ENCODE results near the gene GREB1L. TPM values are rescaled to one million over a fixed set of nuclear protein-coding genes. Genes with fewer than 3 reads are reported as not detected.

Gene GREB1L
- polyA plus RNA-seq, 1 donor (not counting 4 experiments of a cell fraction or from before 2014, with no cell fraction given): 5.5 TPM

DNA sequence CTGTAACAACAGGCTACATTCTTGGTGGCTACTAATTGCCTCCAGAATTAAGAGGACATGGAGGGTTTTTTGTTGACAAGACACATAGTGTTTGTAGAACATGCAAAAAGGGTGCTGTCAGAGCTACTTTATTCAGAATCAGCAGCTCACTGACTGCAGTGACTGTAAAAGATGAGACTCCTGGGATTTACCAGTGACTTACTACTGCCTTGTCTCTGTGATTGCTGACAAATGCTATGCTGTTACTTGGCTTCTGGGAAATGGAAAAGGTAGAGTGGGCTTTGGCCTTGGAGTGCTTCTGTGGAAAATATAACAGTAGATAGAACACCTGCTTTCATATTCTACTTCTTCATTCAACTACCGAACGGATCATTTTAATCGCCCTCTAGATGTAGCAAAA is 47.8 kb downstream of the GREB1L start:
- TF ChIP-seq CTCF (optimal IDR thresholded peaks at IDR 0.05 in 1 of 3, IDR thresholded peaks at IDR 0.05 in 1 of 3, conservative IDR thresholded peaks at IDR 0.05 in 1 of 3; ENCODE audit: extremely low read depth in 1 of 3, insufficient read depth in 2 of 3, low read length in 3 of 3) (no peak), EZH2 (IDR thresholded peaks at IDR 0.05; ENCODE audit: low read length) (no peak)
- H3K9ac ChIP-seq (ENCODE audit: control insufficient read depth, extremely low read depth, insufficient read depth, low read length): no peak overlapping the region
- dilution Hi-C loops (cut with MboI; ENCODE audit: extremely low pct_ligation_motif_present, low sequenced_read_pairs): no loop called here
- no peaks in the 10 kb centered on the region for H3K27me3 ChIP-seq (ENCODE audit: control insufficient read depth, extremely low read depth, insufficient read depth, low read length)
- no peak overlapping the region for H3K4me2 ChIP-seq (ENCODE audit: control insufficient read depth, extremely low read depth, insufficient read depth, low read depth, low read length)
- FAIRE-seq (no peak), DNase-seq (ENCODE audit: low read depth, low spot score) (no peak)
- no peaks in the 10 kb centered on the region for H3K9me1 ChIP-seq (ENCODE audit: control insufficient read depth, extremely low read depth, insufficient read depth, low read length)
- H3K27ac ChIP-seq (ENCODE audit: control insufficient read depth, insufficient read depth, low read length): no peak overlapping the region
- no peaks in the 10 kb centered on the region for H4K20me1 ChIP-seq (ENCODE audit: control insufficient read depth, extremely low read depth, insufficient read depth, low read length)
- H3K79me2 ChIP-seq (ENCODE audit: control insufficient read depth, insufficient read depth, low read length): no peaks in the 10 kb centered on the region
- H3K9me3 ChIP-seq (ENCODE audit: control insufficient read depth, low read depth, low read length): no peaks in the 10 kb centered on the region
- no peak overlapping the region for H3K4me3 ChIP-seq (ENCODE audit: control insufficient read depth in 2 of 3, extremely low read depth in 1 of 3, insufficient read depth in 2 of 3, low read depth in 1 of 3, low read length in 3 of 3)
- peaks cover 11% of the 10 kb centered on the region for H3K4me1 ChIP-seq (ENCODE audit: control insufficient read depth, extremely low read depth, insufficient read depth, low read length)
- no peak overlapping the region for H2AFZ ChIP-seq (ENCODE audit: control insufficient read depth, low read length)
- no peaks in the 10 kb centered on the region for H3K36me3 ChIP-seq (ENCODE audit: control insufficient read depth in 2 of 2, extremely low read depth in 1 of 2, insufficient read depth in 2 of 2, low read length in 2 of 2)

- no peaks in the 10 kb centered on the region for H3K36me3 ChIP-seq (ENCODE audit: control insufficient read depth in 2 of 2, extremely low read depth in 1 of 2, insufficient read depth in 2 of 2, low read length in 2 of 2)
- no peaks in the 10 kb centered on the region for H3K79me2 ChIP-seq (ENCODE audit: control insufficient read depth, insufficient read depth, low read length)
- H3K27me3 ChIP-seq (ENCODE audit: control insufficient read depth, extremely low read depth, insufficient read depth, low read length): no peaks in the 10 kb centered on the region
- peaks cover 11% of the 10 kb centered on the region for H3K4me1 ChIP-seq (ENCODE audit: control insufficient read depth, extremely low read depth, insufficient read depth, low read length)
- no peaks in the 10 kb centered on the region for H3K9me1 ChIP-seq (ENCODE audit: control insufficient read depth, extremely low read depth, insufficient read depth, low read length)
- H3K9me3 ChIP-seq (ENCODE audit: control insufficient read depth, low read depth, low read length): no peaks in the 10 kb centered on the region
- no peak overlapping the region for H3K4me3 ChIP-seq (ENCODE audit: control insufficient read depth in 2 of 3, extremely low read depth in 1 of 3, insufficient read depth in 2 of 3, low read depth in 1 of 3, low read length in 3 of 3)
- TF ChIP-seq CTCF (optimal IDR thresholded peaks at IDR 0.05 in 1 of 3, IDR thresholded peaks at IDR 0.05 in 1 of 3, conservative IDR thresholded peaks at IDR 0.05 in 1 of 3; ENCODE audit: extremely low read depth in 1 of 3, insufficient read depth in 2 of 3, low read length in 3 of 3) (no peak), EZH2 (IDR thresholded peaks at IDR 0.05; ENCODE audit: low read length) (no peak)
- no peak overlapping the region for H3K27ac ChIP-seq (ENCODE audit: control insufficient read depth, insufficient read depth, low read length)
- H3K9ac ChIP-seq (ENCODE audit: control insufficient read depth, extremely low read depth, insufficient read depth, low read length): no peak overlapping the region
- DNase-seq (ENCODE audit: low read depth, low spot score) (no peak), FAIRE-seq (peak; percentile 67)
- no peaks in the 10 kb centered on the region for H4K20me1 ChIP-seq (ENCODE audit: control insufficient read depth, extremely low read depth, insufficient read depth, low read length)
- peak overlapping the region; percentile 4 for H2AFZ ChIP-seq (ENCODE audit: control insufficient read depth, low read length)
- H3K4me2 ChIP-seq (ENCODE audit: control insufficient read depth, extremely low read depth, insufficient read depth, low read depth, low read length): no peak overlapping the region
- dilution Hi-C loops (cut with MboI; ENCODE audit: extremely low pct_ligation_motif_present, low sequenced_read_pairs): no loop called here
Observed at GRCh38 chr18:21291106-21291505, 49.1 kb downstream of the GREB1L start.

Data from keratinocyte (primary cell).